Kidney (tissue), 14 donors: ENCODE results near the gene FGGY. TPM values are rescaled to one million over a fixed set of nuclear protein-coding genes. Genes with fewer than 3 reads are reported as not detected.

Experiments used
- DNase-seq, 5 donors: peaks; one replicate each; pipeline ENCODE4 v3.0.0-alpha.2; 2013 to 2020
- FAIRE-seq: peaks from 2 replicates; lab custom pipeline; 2012; peaks lifted over from hg19 to GRCh38; lab: Jason Lieb, UNC
- H3K27ac ChIP-seq, 2 donors: one replicate each; pipeline ENCODE4 v1.7.0; 2013; ENCODE audit warnings: low read depth in 2 of 2, low read length in 2 of 2, inconsistent platforms in 1 of 2
- H3K27me3 ChIP-seq: one replicate; pipeline ENCODE4 v1.7.1; 2013; ENCODE audit warnings: low read length, inconsistent platforms; ENCODE audit not compliant: control insufficient read depth, insufficient read depth
- H3K36me3 ChIP-seq, 3 donors: one replicate each; pipeline versions ENCODE4 v1.7.0 to v1.7.1; 2013; ENCODE audit warnings: low read length in 3 of 3, control low read depth in 1 of 3, inconsistent platforms in 1 of 3; ENCODE audit not compliant: insufficient read depth in 3 of 3, control insufficient read depth in 2 of 3
- H3K4me1 ChIP-seq, 3 donors: one replicate each; pipeline versions ENCODE4 v1.7.0 to v1.7.1; 2013; ENCODE audit warnings: low read length in 3 of 3, inconsistent platforms in 1 of 3, low read depth in 1 of 3; ENCODE audit not compliant: control insufficient read depth in 2 of 3, insufficient read depth in 2 of 3
- H3K4me3 ChIP-seq, 3 donors: one replicate each; pipeline versions ENCODE4 v1.7.0 to v1.8.1; 2013; ENCODE audit warnings: low read length in 3 of 3, control low read depth in 1 of 3, inconsistent platforms in 1 of 3
- H3K9ac ChIP-seq, 3 donors: one replicate each; pipeline versions ENCODE4 v1.7.0 to v1.7.1; 2013; ENCODE audit warnings: low read length in 3 of 3, control low read depth in 1 of 3, inconsistent platforms in 1 of 3
- H3K9me3 ChIP-seq, 3 donors: one replicate each; pipeline versions ENCODE4 v1.7.0 to v1.7.1; 2013; ENCODE audit warnings: low read length in 3 of 3, control low read depth in 1 of 3, inconsistent platforms in 1 of 3; ENCODE audit not compliant: control insufficient read depth in 2 of 3, insufficient read depth in 1 of 3
- CTCF ChIP-seq: IDR thresholded peaks from 3 replicates; pipeline ENCODE4 v1.5.1; 2012; ENCODE audit warnings: mild to moderate bottlenecking, moderate library complexity, borderline replicate concordance; ENCODE audit not compliant: insufficient read depth; ENCODE audit errors: extremely low read depth
- intact Hi-C: fragments of 100-400 bp; cut with DNase I; formaldehyde crosslinking; loops from one replicate; pipeline ENCODE4 v1.11.1; 2022
- polyA plus RNA-seq: library from polyadenylated mRNA; stranded (reverse); fragments of 350-450 nt; fragmentation: Illumina TruSeq; extraction: RNeasy Lipid Tissue Mini Kit (QIAGEN cat#74804); gene quantifications from one replicate; pipeline ENCODE4 v1.2.3, GENCODE V29; 2014; ENCODE audit warnings: low read depth, low replicate concordance; ENCODE audit not compliant: insufficient read depth
- total RNA-seq: library from RNA; stranded (reverse); fragmentation: NEBNext Ultra II Directional; extraction: Animal tissue kit (Norgen Biotek cat#: 25700); gene quantifications from one replicate; pipeline ENCODE4 v1.2.1, GENCODE V29; 2021
- donor health status: control.
- donor health status: control.
- donor health status: control.
- donor health status: control.
- donor health status: control.
- donor health status: DM: yes; HTN: yes; CAD: no.
- donor health status: Normal renal cell carcinoma (clear cell type).

FGGY gene
- total and polyA plus RNA-seq, 2 donors from 2014 or later = 11.2 to 31.0 TPM

- Histone ChIP-seq H3K27ac (no peak overlapping the region), H3K36me3 (peaks cover 0 to 4% (median 4%) of the 10 kb centered on the region in 3 donors), H3K9ac (no peak overlapping the region), H3K9me3 (no peaks in the 10 kb centered on the region), H3K27me3 (no peaks in the 10 kb centered on the region), H3K4me3 (no peak overlapping the region), H3K4me1 (no peaks in the 10 kb centered on the region)
- no peak for TF ChIP-seq CTCF
- intact Hi-C loops = no loop called here
- FAIRE-seq (no peak), DNase-seq (no peak)
These were observed 46.6 kb downstream of the FGGY start for GRCh38 chr1:59343576-59343840.

GRCh38 chr1:59345221-59345620 lies 48.3 kb downstream of the FGGY start:
- no peak for DNase-seq
- peaks cover 0 to 4% (median 0%) of the 10 kb centered on the region in 3 donors for H3K36me3 ChIP-seq
- H3K4me1 ChIP-seq = no peaks in the 10 kb centered on the region
- no peak for TF ChIP-seq CTCF
- no peaks in the 10 kb centered on the region for H3K9me3 ChIP-seq
- no peak overlapping the region for H3K4me3 ChIP-seq
- intact Hi-C loops = no loop called here
- H3K9ac ChIP-seq = no peak overlapping the region
- H3K27me3 ChIP-seq = no peaks in the 10 kb centered on the region
- FAIRE-seq = no peak
- no peak overlapping the region for H3K27ac ChIP-seq

GRCh38 chr1:59346429-59346828 lies 49.5 kb downstream of the FGGY start:
- Histone ChIP-seq H3K27ac (no peak overlapping the region), H3K9ac (no peak overlapping the region), H3K27me3 (no peaks in the 10 kb centered on the region), H3K4me3 (no peak overlapping the region), H3K4me1 (no peaks in the 10 kb centered on the region), H3K36me3 (peaks cover 0 to 4% (median 0%) of the 10 kb centered on the region in 3 donors), H3K9me3 (no peaks in the 10 kb centered on the region)
- FAIRE-seq = no peak
- no peak for DNase-seq
- intact Hi-C loops = no loop called here
- no peak for TF ChIP-seq CTCF

DNA sequence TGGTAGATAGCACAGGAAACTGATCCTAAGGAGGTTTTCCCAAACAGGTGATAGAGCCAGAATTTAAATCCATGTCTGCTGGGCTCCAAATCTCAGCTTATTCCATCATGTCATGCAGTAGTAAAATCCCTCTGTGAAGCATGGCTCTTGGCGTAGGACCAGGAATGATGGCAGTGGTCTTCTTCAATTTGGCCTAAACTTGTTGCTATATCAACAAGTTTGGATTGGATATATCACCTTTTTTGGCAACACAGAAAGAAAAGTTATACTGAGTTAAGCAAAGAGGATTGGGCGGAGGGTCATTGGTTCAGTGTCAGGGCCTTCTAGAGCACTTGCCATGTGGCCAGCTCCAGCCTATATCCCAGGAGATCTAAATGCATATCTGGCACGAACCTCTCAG lies 52.2 kb downstream of the FGGY start:
- Histone ChIP-seq H3K4me1 (no peaks in the 10 kb centered on the region), H3K9me3 (no peaks in the 10 kb centered on the region), H3K4me3 (no peak overlapping the region), H3K36me3 (peaks cover 0 to 2% (median 0%) of the 10 kb centered on the region in 3 donors), H3K27me3 (no peaks in the 10 kb centered on the region), H3K9ac (no peak overlapping the region), H3K27ac (no peak overlapping the region)
- TF ChIP-seq CTCF = no peak
- DNase-seq (no peak), FAIRE-seq (no peak)
- intact Hi-C loops = no loop called here
